ENCODE measurements around the gene SRR.

Gene SRR

DNA sequence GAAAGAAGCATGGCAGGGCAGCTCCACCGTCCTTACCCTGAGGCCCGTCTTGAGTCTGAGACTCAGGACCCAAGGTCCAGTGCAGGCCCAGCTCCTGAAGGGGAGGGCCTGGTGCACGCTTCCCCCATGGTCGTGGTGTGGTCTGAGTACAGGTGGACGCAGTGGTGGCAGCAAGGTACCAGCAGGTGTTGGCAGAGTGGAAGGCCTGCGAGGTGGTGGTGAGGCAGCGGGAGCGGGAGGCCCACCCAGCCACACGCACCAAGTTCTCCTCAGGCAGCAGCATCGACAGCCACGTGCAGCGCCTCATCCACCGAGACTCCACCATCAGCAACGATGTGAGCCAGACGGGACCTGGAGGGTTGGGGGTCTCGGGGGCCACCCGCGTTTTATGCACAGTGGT is 69.4 kb downstream of the SRR start:
- Histone ChIP-seq H3K36me3 (replicated peaks; ENCODE audit: insufficient read depth, low read length) (no peaks in the 10 kb centered on the region), H4K20me1 (ENCODE audit: insufficient read depth, low read length) (no peaks in the 10 kb centered on the region), H2AFZ (ENCODE audit: low read length) (no peak overlapping the region), H3K27ac (ENCODE audit: low read length) (no peak overlapping the region), H3K9me3 (replicated peaks; ENCODE audit: insufficient read depth, low read length) (no peaks in the 10 kb centered on the region), H3K79me2 (ENCODE audit: low read length) (no peaks in the 10 kb centered on the region), H3K27me3 (replicated peaks; ENCODE audit: insufficient read depth, low read length) (no peaks in the 10 kb centered on the region), H3K9ac (ENCODE audit: low read length) (no peak overlapping the region), H3K4me1 (ENCODE audit: low read length) (no peaks in the 10 kb centered on the region), H3K4me3 (ENCODE audit: low read length) (no peak overlapping the region), H3K9me2 (replicated peaks; ENCODE audit: insufficient read depth, low read length) (no peaks in the 10 kb centered on the region), H3K4me2 (ENCODE audit: low read depth, low read length) (no peak overlapping the region), H3F3A (ENCODE audit: insufficient read depth, low read length) (no peaks in the 10 kb centered on the region)
- DNase-seq: no peak
- TF ChIP-seq, protein P1, sequence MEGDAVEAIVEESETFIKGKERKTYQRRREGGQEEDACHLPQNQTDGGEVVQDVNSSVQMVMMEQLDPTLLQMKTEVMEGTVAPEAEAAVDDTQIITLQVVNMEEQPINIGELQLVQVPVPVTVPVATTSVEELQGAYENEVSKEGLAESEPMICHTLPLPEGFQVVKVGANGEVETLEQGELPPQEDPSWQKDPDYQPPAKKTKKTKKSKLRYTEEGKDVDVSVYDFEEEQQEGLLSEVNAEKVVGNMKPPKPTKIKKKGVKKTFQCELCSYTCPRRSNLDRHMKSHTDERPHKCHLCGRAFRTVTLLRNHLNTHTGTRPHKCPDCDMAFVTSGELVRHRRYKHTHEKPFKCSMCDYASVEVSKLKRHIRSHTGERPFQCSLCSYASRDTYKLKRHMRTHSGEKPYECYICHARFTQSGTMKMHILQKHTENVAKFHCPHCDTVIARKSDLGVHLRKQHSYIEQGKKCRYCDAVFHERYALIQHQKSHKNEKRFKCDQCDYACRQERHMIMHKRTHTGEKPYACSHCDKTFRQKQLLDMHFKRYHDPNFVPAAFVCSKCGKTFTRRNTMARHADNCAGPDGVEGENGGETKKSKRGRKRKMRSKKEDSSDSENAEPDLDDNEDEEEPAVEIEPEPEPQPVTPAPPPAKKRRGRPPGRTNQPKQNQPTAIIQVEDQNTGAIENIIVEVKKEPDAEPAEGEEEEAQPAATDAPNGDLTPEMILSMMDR (IDR thresholded peaks at IDR 0.05; ENCODE audit: low read length): no peak
- no peak for TF ChIP-seq EZH2 (optimal IDR thresholded peaks at IDR 0.05; ENCODE audit: low read depth, low read length)
- TF ChIP-seq EZH2phosphoT487 (IDR thresholded peaks at IDR 0.05; ENCODE audit: low read length): no peak

All from MM.1S (cell line).